ENCODE measurements around the gene EDRF1.

Gene EDRF1

GRCh38 chr10:125781374-125781773, 61.9 kb downstream of the EDRF1 start:
- H3K4me3 ChIP-seq, result no peak overlapping the region
- H3K27ac ChIP-seq, result no peak overlapping the region

- Histone ChIP-seq H3K4me3 (no peak overlapping the region), H3K27ac (no peak overlapping the region)
These were observed 62.5 kb downstream of the EDRF1 start for GRCh38 chr10:125782054-125782453.

GRCh38 chr10:125782616-125783015, 63.1 kb downstream of the EDRF1 start:
- Histone ChIP-seq H3K4me3 (no peak overlapping the region), H3K27ac (no peak overlapping the region)

GRCh38 chr10:125783408-125783807, 63.9 kb downstream of the EDRF1 start:
- Histone ChIP-seq H3K27ac (no peak overlapping the region), H3K4me3 (no peak overlapping the region)

- Histone ChIP-seq H3K4me3 (no peak overlapping the region), H3K27ac (no peak overlapping the region)
These were observed 64.4 kb downstream of the EDRF1 start for GRCh38 chr10:125783957-125784356.

GRCh38 chr10:125785791-125786190, 66.3 kb downstream of the EDRF1 start:
- H3K27ac ChIP-seq, result no peak overlapping the region
- H3K4me3 ChIP-seq, result no peak overlapping the region

- no peak overlapping the region for H3K4me3 ChIP-seq
These were observed 68.9 kb downstream of the EDRF1 start for GRCh38 chr10:125788156-125789034.

GRCh38 chr10:125792342-125793300, 73.1 kb downstream of the EDRF1 start:
- H3K27ac ChIP-seq, result no peak overlapping the region
- no peak overlapping the region for H3K4me3 ChIP-seq

More at GRCh38 chr10:125788156-125789034, 68.9 kb downstream of the EDRF1 start:
- H3K27ac ChIP-seq, result no peak overlapping the region

GRCh38 chr10:125795128-125795527, 75.6 kb downstream of the EDRF1 start:
- Histone ChIP-seq H3K27ac (no peak overlapping the region), H3K4me3 (no peak overlapping the region)

GRCh38 chr10:125795637-125796190, 76.2 kb downstream of the EDRF1 start:
- H3K27ac ChIP-seq, result no peak overlapping the region
- no peak overlapping the region for H3K4me3 ChIP-seq

- H3K4me3 ChIP-seq, result no peak overlapping the region
- H3K27ac ChIP-seq, result no peak overlapping the region
These were observed 77.9 kb downstream of the EDRF1 start for GRCh38 chr10:125797424-125797823.

GRCh38 chr10:125797994-125798662, 78.6 kb downstream of the EDRF1 start:
- H3K4me3 ChIP-seq, result no peak overlapping the region
- no peak overlapping the region for H3K27ac ChIP-seq

- no peak overlapping the region for H3K4me3 ChIP-seq
- H3K27ac ChIP-seq, result no peak overlapping the region
These were observed 80.1 kb downstream of the EDRF1 start for GRCh38 chr10:125799451-125800182.

- H3K27ac ChIP-seq, result no peak overlapping the region
- no peak overlapping the region for H3K4me3 ChIP-seq
These were observed 82.1 kb downstream of the EDRF1 start for GRCh38 chr10:125801574-125801973.

- Histone ChIP-seq H3K27ac (no peak overlapping the region), H3K4me3 (no peak overlapping the region)
These were observed 82.6 kb downstream of the EDRF1 start for GRCh38 chr10:125802131-125802530.

- H3K27ac ChIP-seq, result no peak overlapping the region
- no peak overlapping the region for H3K4me3 ChIP-seq
These were observed 83.2 kb downstream of the EDRF1 start for GRCh38 chr10:125802739-125803138.

- Histone ChIP-seq H3K4me3 (no peak overlapping the region), H3K27ac (no peak overlapping the region)
These were observed 88.5 kb downstream of the EDRF1 start for GRCh38 chr10:125808047-125808446.

GRCh38 chr10:125811251-125811650, 91.7 kb downstream of the EDRF1 start:
- no peak overlapping the region for H3K4me3 ChIP-seq
- peak overlapping the region in 1 of 21 experiments; percentile 26 for H3K27ac ChIP-seq

- Histone ChIP-seq H3K4me3 (no peak overlapping the region), H3K27ac (no peak overlapping the region)
These were observed 92.7 kb downstream of the EDRF1 start for GRCh38 chr10:125812128-125812750.

Measured in skin epidermis (tissue), 12 donors.